CD4-positive, alpha-beta T cell treated with Interleukin-10 for 1 hour (primary cell): ENCODE measurements around the gene TNFSF4.
A peak's percentile ranks its signal among the peaks of the same experiment; 100 is the strongest.
"Not testable (repeated sequence)": the region's sequence is repeated elsewhere in the genome, so short reads cannot be mapped to it uniquely, and the experiment has no call there.

Experiments
- DNase-seq: peaks from one replicate; pipeline ENCODE4 v3.0.0-alpha.2; 2020

TNFSF4 gene

GRCh38 chr1:173206816-173207568, at the start of gene TNFSF4:
TSS of gene TNFSF4 (minus strand) at chr1:173207331. CDS start at chr1:173207176, 155 bp downstream.
- no peak for DNase-seq

- peak; percentile 9 for DNase-seq
Measured at GRCh38 chr1:173255214-173255813, 48.2 kb upstream of the TNFSF4 start.

GRCh38 chr1:173253046-173253445, 45.9 kb upstream of the TNFSF4 start:
- no peak for DNase-seq

GRCh38 chr1:173249349-173249748, 42.2 kb upstream of the TNFSF4 start:
- DNase-seq, result no peak

- DNase-seq, result no peak
Measured at GRCh38 chr1:173248247-173248940, 41.3 kb upstream of the TNFSF4 start.

GRCh38 chr1:173245892-173246291, 38.8 kb upstream of the TNFSF4 start:
- no peak for DNase-seq

GRCh38 chr1:173243300-173243699, 36.2 kb upstream of the TNFSF4 start:
- no peak for DNase-seq

- no peak for DNase-seq
Measured at GRCh38 chr1:173241528-173242347, 34.6 kb upstream of the TNFSF4 start.

GRCh38 chr1:173240609-173241008, 33.5 kb upstream of the TNFSF4 start:
- DNase-seq, result no peak

- no peak for DNase-seq
Measured at GRCh38 chr1:173239058-173239457, 31.9 kb upstream of the TNFSF4 start.

- no peak for DNase-seq
Measured at GRCh38 chr1:173234899-173235298, 27.8 kb upstream of the TNFSF4 start.

- not testable (repeated sequence) for DNase-seq
Measured at GRCh38 chr1:173234434-173234833, 27.3 kb upstream of the TNFSF4 start.

- not testable (repeated sequence) for DNase-seq
Measured at GRCh38 chr1:173229031-173229430, 21.9 kb upstream of the TNFSF4 start.

GRCh38 chr1:173224949-173225348, 17.8 kb upstream of the TNFSF4 start:
- DNase-seq, result no peak

GRCh38 chr1:173224280-173224892, 17.3 kb upstream of the TNFSF4 start:
- DNase-seq, result no peak

GRCh38 chr1:173223031-173223380, 15.9 kb upstream of the TNFSF4 start:
- DNase-seq, result no peak

GRCh38 chr1:173222149-173223030, 15.3 kb upstream of the TNFSF4 start:
- DNase-seq, result no peak

GRCh38 chr1:173220157-173220556, 13.0 kb upstream of the TNFSF4 start:
- DNase-seq, result no peak

GRCh38 chr1:173213665-173214064, 6.5 kb upstream of the TNFSF4 start:
- DNase-seq, result no peak

GRCh38 chr1:173212952-173213491, 5.9 kb upstream of the TNFSF4 start:
- DNase-seq, result no peak

- DNase-seq, result no peak
Measured at GRCh38 chr1:173210716-173211231, 3.6 kb upstream of the TNFSF4 start.
